GM12801 (cell line): ENCODE measurements around the gene GPR25.

Experiments used
- CTCF ChIP-seq: IDR thresholded peaks from one replicate; pipeline ENCODE4 v1.5.1; 2011; ENCODE audit warnings: control low read depth; ENCODE audit not compliant: insufficient read length; ENCODE audit errors: extremely low read depth

GPR25 gene

GRCh38 chr1:200874694-200875093 is 1.9 kb downstream of the GPR25 start:
- TF ChIP-seq CTCF = no peak

- no peak for TF ChIP-seq CTCF
These were observed 2.6 kb downstream of the GPR25 start for GRCh38 chr1:200875416-200875815.

GRCh38 chr1:200877010-200877409 is 4.2 kb downstream of the GPR25 start:
- no peak for TF ChIP-seq CTCF

- no peak for TF ChIP-seq CTCF
These were observed 5.2 kb downstream of the GPR25 start for GRCh38 chr1:200877839-200878551.

GRCh38 chr1:200880212-200880611 is 7.4 kb downstream of the GPR25 start:
- TF ChIP-seq CTCF = no peak

- TF ChIP-seq CTCF = no peak
These were observed 10.3 kb downstream of the GPR25 start for GRCh38 chr1:200883118-200883517.

- TF ChIP-seq CTCF = no peak
These were observed 13.0 kb downstream of the GPR25 start for GRCh38 chr1:200885623-200886402.
